ENCODE results near the gene ACE2.

GRCh38 chrX:15646031-15646430, 45.3 kb upstream of the ACE2 start:
- TF ChIP-seq, protein P1, sequence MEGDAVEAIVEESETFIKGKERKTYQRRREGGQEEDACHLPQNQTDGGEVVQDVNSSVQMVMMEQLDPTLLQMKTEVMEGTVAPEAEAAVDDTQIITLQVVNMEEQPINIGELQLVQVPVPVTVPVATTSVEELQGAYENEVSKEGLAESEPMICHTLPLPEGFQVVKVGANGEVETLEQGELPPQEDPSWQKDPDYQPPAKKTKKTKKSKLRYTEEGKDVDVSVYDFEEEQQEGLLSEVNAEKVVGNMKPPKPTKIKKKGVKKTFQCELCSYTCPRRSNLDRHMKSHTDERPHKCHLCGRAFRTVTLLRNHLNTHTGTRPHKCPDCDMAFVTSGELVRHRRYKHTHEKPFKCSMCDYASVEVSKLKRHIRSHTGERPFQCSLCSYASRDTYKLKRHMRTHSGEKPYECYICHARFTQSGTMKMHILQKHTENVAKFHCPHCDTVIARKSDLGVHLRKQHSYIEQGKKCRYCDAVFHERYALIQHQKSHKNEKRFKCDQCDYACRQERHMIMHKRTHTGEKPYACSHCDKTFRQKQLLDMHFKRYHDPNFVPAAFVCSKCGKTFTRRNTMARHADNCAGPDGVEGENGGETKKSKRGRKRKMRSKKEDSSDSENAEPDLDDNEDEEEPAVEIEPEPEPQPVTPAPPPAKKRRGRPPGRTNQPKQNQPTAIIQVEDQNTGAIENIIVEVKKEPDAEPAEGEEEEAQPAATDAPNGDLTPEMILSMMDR (IDR thresholded peaks at IDR 0.05; ENCODE audit: low read depth, low read length): no peak
- no peak for TF ChIP-seq EZH2phosphoT487 (IDR thresholded peaks at IDR 0.05; ENCODE audit: low read depth)

Measured in OCI-LY3 (cell line).